Calu3 (cell line): ENCODE results near the gene SRRM1. TPM values are rescaled to one million over a fixed set of nuclear protein-coding genes. Genes with fewer than 3 reads are reported as not detected.

Source experiments
- BruUV-seq: library from RNA; stranded (reverse); fragments of 400-500 nt; replicated peaks from 2 replicates; lab custom pipeline; 2021; lab: Mats Ljungman, UMichigan
- CTCF ChIA-PET: fragments of 300-600 bp; sonication (Branson Sonifier 250); formaldehyde crosslinking; loops from one replicate; lab custom pipeline; 2022; ENCODE audit warnings: antibody characterized with exemption; lab: Charles Lee
- DNase-seq: peaks from one replicate; pipeline ENCODE4 v3.0.0; 2022
- H3K27ac Mint-ChIP-seq: one replicate; pipeline ENCODE4 v1.8.0; 2022; ENCODE audit warnings: mixed read lengths; ENCODE audit not compliant: unreplicated experiment
- H3K27me3 Mint-ChIP-seq: one replicate; pipeline ENCODE4 v1.8.0; 2022; ENCODE audit warnings: mixed read lengths; ENCODE audit not compliant: unreplicated experiment
- H3K36me3 Mint-ChIP-seq: one replicate; pipeline ENCODE4 v1.8.0; 2022; ENCODE audit warnings: mild to moderate bottlenecking, moderate library complexity, mixed read lengths; ENCODE audit not compliant: insufficient read depth, unreplicated experiment
- H3K4me1 Mint-ChIP-seq: one replicate; pipeline ENCODE4 v1.8.0; 2022; ENCODE audit warnings: mild to moderate bottlenecking, low read depth, mixed read lengths; ENCODE audit not compliant: unreplicated experiment
- H3K4me3 Mint-ChIP-seq: one replicate; pipeline ENCODE4 v1.8.0; 2022; ENCODE audit warnings: mild to moderate bottlenecking, low read depth, moderate library complexity, mixed read lengths; ENCODE audit not compliant: unreplicated experiment
- H3K9me3 Mint-ChIP-seq: one replicate; pipeline ENCODE4 v1.8.0; 2022; ENCODE audit warnings: low read depth, mixed read lengths; ENCODE audit not compliant: unreplicated experiment
- CTCF ChIP-seq: fragments of 200-600 bp; IDR thresholded peaks from one replicate; pipeline ENCODE4 v1.8.0; 2022; ENCODE audit warnings: antibody characterized with exemption; ENCODE audit not compliant: unreplicated experiment
- intact Hi-C: fragments of 100-400 bp; cut with micrococcal nuclease; formaldehyde crosslinking; loops from one replicate; pipeline ENCODE4 v1.10.0; 2022; ENCODE audit not compliant: unreplicated experiment
- total RNA-seq: library from RNA; stranded (reverse); gene quantifications from 2 replicates; pipeline ENCODE4 v1.2.3, GENCODE V29; 2022

SRRM1 gene
- total RNA-seq, 1 experiment from 2014 or later = 130 TPM

- H3K27ac Mint-ChIP-seq = no peak overlapping the region
- no peak for TF ChIP-seq CTCF
- no peaks in the 10 kb centered on the region for H3K9me3 Mint-ChIP-seq
- H3K27me3 Mint-ChIP-seq = no peaks in the 10 kb centered on the region
- BruUV-seq = TSS peak; percentile 4
- peaks cover 23% of the 10 kb centered on the region for H3K36me3 Mint-ChIP-seq
- no peak overlapping the region for H3K4me3 Mint-ChIP-seq
- H3K4me1 Mint-ChIP-seq = peaks cover 8% of the 10 kb centered on the region
- intact Hi-C loops = no loop called here
- DNase-seq = no peak
- CTCF ChIA-PET = no interaction called here
Observed at GRCh38 chr1:24606621-24607020, 36.5 kb upstream of the SRRM1 start.

DNA sequence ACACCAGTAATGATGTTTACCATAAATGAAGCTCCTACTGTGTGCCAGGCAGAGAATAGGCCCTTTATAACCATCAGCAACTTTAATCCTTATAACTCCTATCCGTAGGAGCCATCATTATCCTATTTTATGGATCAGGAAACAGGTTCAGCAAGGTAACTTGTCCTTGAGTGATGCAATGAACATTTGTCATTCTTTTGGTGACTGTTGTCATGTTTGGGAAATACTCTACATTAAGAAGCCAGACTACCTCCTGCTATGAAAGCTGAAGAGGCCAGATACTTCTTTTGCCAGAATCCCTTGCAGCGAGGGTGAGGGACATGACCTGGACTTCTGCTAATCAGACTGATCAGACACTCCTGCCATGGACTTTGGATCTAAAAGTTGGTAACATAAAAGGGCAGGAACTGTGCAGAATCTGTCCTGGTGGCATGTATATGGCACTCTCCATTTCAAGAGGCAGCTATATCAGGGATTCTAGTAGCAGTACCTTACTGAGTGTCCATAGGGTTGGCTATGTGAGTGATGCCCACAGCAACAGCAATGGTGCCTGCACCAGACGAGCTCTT lies 33.1 kb upstream of the SRRM1 start:
- peaks cover 23% of the 10 kb centered on the region for H3K36me3 Mint-ChIP-seq
- H3K27me3 Mint-ChIP-seq = no peaks in the 10 kb centered on the region
- no peaks in the 10 kb centered on the region for H3K4me1 Mint-ChIP-seq
- H3K27ac Mint-ChIP-seq = no peak overlapping the region
- no peak for TF ChIP-seq CTCF
- no TSS peak for BruUV-seq
- intact Hi-C loops = no loop called here
- H3K9me3 Mint-ChIP-seq = no peaks in the 10 kb centered on the region
- CTCF ChIA-PET = no interaction called here
- no peak for DNase-seq
- no peak overlapping the region for H3K4me3 Mint-ChIP-seq

GRCh38 chr1:24619376-24619775 lies 23.7 kb upstream of the SRRM1 start:
- no peak for TF ChIP-seq CTCF
- Mint-ChIP-seq H3K27ac (no peak overlapping the region), H3K36me3 (peaks cover 3% of the 10 kb centered on the region)

GRCh38 chr1:24620678-24621077 lies 22.4 kb upstream of the SRRM1 start:
- Mint-ChIP-seq H3K9me3 (no peaks in the 10 kb centered on the region), H3K36me3 (peaks cover 3% of the 10 kb centered on the region), H3K27ac (no peak overlapping the region), H3K4me1 (peaks cover 12% of the 10 kb centered on the region), H3K4me3 (no peak overlapping the region), H3K27me3 (no peaks in the 10 kb centered on the region)
- BruUV-seq = no TSS peak
- no peak for TF ChIP-seq CTCF
- DNase-seq = no peak
- intact Hi-C loops = no loop called here
- CTCF ChIA-PET = interaction anchor here (0.7 kb wide), 1 partner anchor 26 kb away, joined by 3 read pairs; no protein-coding TSS in a partner anchor

More at GRCh38 chr1:24619376-24619775, 23.7 kb upstream of the SRRM1 start:
- Mint-ChIP-seq H3K27me3 (no peaks in the 10 kb centered on the region), H3K4me3 (no peak overlapping the region), H3K4me1 (peaks cover 12% of the 10 kb centered on the region), H3K9me3 (no peaks in the 10 kb centered on the region)
- BruUV-seq = no TSS peak
- no peak for DNase-seq
- intact Hi-C loops = no loop called here
- CTCF ChIA-PET = interaction anchor here (0.6 kb wide), 1 partner anchor 26 kb away, joined by 3 read pairs; no protein-coding TSS in a partner anchor
